NOMO-1 (cell line): ENCODE measurements around the gene TLN1.
A peak's percentile ranks its signal among the peaks of the same experiment; 100 is the strongest.

Experiments used
- DNase-seq, 2 experiments: peaks; one replicate each; lab custom pipeline; 2025; ENCODE audit not compliant: unreplicated experiment in 2 of 2; lab: John Stamatoyannopoulos, UW

The TLN1 gene, protein sequence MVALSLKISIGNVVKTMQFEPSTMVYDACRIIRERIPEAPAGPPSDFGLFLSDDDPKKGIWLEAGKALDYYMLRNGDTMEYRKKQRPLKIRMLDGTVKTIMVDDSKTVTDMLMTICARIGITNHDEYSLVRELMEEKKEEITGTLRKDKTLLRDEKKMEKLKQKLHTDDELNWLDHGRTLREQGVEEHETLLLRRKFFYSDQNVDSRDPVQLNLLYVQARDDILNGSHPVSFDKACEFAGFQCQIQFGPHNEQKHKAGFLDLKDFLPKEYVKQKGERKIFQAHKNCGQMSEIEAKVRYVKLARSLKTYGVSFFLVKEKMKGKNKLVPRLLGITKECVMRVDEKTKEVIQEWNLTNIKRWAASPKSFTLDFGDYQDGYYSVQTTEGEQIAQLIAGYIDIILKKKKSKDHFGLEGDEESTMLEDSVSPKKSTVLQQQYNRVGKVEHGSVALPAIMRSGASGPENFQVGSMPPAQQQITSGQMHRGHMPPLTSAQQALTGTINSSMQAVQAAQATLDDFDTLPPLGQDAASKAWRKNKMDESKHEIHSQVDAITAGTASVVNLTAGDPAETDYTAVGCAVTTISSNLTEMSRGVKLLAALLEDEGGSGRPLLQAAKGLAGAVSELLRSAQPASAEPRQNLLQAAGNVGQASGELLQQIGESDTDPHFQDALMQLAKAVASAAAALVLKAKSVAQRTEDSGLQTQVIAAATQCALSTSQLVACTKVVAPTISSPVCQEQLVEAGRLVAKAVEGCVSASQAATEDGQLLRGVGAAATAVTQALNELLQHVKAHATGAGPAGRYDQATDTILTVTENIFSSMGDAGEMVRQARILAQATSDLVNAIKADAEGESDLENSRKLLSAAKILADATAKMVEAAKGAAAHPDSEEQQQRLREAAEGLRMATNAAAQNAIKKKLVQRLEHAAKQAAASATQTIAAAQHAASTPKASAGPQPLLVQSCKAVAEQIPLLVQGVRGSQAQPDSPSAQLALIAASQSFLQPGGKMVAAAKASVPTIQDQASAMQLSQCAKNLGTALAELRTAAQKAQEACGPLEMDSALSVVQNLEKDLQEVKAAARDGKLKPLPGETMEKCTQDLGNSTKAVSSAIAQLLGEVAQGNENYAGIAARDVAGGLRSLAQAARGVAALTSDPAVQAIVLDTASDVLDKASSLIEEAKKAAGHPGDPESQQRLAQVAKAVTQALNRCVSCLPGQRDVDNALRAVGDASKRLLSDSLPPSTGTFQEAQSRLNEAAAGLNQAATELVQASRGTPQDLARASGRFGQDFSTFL (N-terminal part only)

GRCh38 chr9:35732185-35732799 lies at the start of gene TLN1, which contains the start of gene CREB3:
Gene TLN1, minus strand, starts transcription at chr9:35732195. Its CDS starts 6,501 bp downstream, at chr9:35725694.
Gene CREB3, plus strand, starts transcription at chr9:35732666. Its CDS starts 107 bp downstream, at chr9:35732773.
- peak; percentile 100 for DNase-seq

DNA sequence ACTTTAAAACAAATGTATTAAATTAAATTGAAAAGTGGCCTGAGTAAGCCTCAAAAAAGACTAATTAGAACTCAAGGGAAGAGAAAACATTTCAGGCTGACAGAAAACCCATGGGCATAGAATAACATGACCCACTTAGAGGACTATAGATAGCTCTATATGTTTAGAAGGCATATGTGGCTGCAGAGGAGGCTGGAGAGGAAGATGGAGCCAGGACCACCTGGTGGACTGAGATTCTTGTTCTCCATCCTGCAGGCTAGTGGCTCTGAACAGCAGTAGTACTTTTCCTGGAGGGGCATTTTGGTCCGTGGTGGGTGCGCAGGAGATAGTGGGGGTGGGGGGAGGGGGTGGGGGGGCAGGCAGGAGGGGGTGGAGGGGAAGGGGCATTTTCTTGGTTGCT lies 49.1 kb upstream of the TLN1 start:
- no peak for DNase-seq

GRCh38 chr9:35778496-35778895 lies 46.5 kb upstream of the TLN1 start:
- no peak for DNase-seq

GRCh38 chr9:35776018-35776417 lies 44.0 kb upstream of the TLN1 start:
- no peak for DNase-seq

GRCh38 chr9:35774907-35775635 lies 43.1 kb upstream of the TLN1 start:
- DNase-seq, result peak; percentile 67 to 75

GRCh38 chr9:35771943-35772342 lies 39.9 kb upstream of the TLN1 start:
- no peak for DNase-seq

GRCh38 chr9:35771534-35771933 lies 39.5 kb upstream of the TLN1 start:
- no peak for DNase-seq

GRCh38 chr9:35771075-35771433 lies 39.1 kb upstream of the TLN1 start:
- no peak for DNase-seq

- no peak for DNase-seq
These were observed 37.8 kb upstream of the TLN1 start for GRCh38 chr9:35769763-35770162.

DNA sequence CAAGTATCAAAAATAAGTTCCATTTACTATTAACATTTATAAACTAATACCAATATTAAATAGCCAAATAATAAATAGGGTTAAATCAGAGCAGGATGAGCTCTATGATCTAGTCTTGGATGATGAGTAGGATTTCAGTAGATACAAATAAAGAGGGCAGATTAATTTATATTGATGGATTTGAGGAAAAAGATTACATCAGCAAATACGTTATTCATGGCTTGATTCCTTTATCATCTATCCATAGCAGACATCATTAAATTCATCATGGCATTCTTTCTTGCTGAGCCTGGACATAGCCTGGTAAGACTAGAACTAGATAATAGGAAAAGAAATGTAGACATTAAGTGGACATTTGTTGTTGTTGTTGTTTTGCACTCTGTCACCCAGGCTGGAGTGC lies 35.5 kb upstream of the TLN1 start:
- no peak for DNase-seq

GRCh38 chr9:35766997-35767396 lies 35.0 kb upstream of the TLN1 start:
- DNase-seq, result no peak

DNA sequence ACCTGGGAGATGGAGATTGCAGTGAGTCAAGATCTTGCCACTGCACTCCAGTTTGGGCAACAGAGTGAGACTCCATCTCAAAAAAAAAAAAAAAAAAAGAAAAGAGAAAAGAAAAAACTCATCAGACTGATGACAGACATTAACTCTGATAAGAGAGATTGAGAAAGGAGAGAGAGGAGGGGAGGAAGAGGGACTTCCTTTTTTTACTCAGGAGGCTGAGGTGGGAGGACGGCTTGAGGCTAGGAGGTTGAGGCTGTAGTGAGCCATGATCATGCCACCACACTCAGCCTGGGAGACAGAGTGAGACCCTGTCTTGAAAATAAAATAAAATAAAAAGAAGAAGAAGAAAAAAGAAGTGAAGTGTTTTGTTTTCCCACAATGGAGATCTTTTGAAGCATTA lies 31.8 kb upstream of the TLN1 start:
- no peak for DNase-seq

GRCh38 chr9:35763181-35763580 lies 31.2 kb upstream of the TLN1 start:
- DNase-seq, result no peak

DNA sequence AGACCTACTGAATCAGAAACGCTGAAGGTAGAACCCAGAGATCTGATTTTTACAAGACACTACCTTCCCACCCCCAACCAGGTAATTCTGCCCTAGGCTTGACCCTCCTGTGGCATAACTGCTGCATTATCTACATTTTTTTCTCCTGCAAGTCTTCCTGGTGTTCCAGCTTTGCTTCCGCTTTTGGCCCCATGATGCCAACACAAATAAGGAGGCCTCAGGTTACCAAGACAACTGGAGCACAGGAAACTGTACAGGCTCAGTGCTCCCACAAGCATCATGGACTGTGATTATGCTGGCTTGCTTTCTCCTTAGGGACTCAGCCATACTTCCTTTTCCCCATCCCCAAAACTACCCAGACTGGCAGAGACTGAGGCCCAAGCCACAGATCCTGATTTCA lies 28.7 kb upstream of the TLN1 start:
- DNase-seq, result no peak

DNA sequence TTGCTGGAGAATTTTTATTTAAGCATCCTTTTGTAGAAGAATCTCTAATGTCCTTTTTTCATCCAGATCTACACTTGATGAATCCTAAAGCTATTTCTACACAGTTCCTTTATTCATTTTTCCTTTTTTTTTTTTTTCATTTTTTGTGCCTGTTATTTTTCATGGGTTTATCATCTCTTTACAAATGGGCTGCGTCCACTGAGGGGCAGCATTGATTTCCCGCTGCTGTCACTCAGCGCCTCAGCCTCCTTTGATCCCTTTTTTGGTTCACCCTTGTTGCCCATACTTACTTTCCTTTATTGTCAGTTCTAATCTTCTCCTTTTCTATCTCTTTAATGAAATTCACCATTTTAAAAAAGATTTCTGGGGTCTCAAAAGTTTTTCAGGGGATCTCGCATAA lies 27.8 kb upstream of the TLN1 start:
- DNase-seq, result no peak

GRCh38 chr9:35758475-35759050 lies 26.6 kb upstream of the TLN1 start:
- DNase-seq, result no peak

- DNase-seq, result no peak
These were observed 25.9 kb upstream of the TLN1 start for GRCh38 chr9:35757892-35758275.

GRCh38 chr9:35757226-35757891 lies 25.4 kb upstream of the TLN1 start:
- peak; percentile 48 to 72 for DNase-seq
